MCF 10A (cell line): Measurements from ENCODE around the gene GPR156. TPM values are rescaled to one million over a fixed set of nuclear protein-coding genes. Genes with fewer than 3 reads are reported as not detected.

ENCODE experiments used
- total RNA-seq: library from RNA; stranded (reverse); gene quantifications from 2 replicates; pipeline ENCODE4 v1.2.3, GENCODE V29; 2022

GPR156 gene
- total RNA-seq, 1 experiment from 2014 or later: 0.72 TPM

Other genes starting within 250 kb of the GPR156 start
- 71.5 and 73.6 TPM in 2 replicates for gene GSK3B, start 190.8 kb downstream of the GPR156 start, total RNA-seq
- 25.8 and 28.8 TPM in 2 replicates for gene LRRC58, start 64.1 kb upstream of the GPR156 start, total RNA-seq
- gene FSTL1, start 165.8 kb upstream of the GPR156 start, total RNA-seq: 49.4 and 56.4 TPM in 2 replicates